NCI-H146 treated with DMSO at 0.1 percent for 48 hours (cell line): Measurements from ENCODE around the gene ADAM23.

Experiments used
- DNase-seq: peaks from one replicate; lab custom pipeline; 2025; ENCODE audit not compliant: unreplicated experiment; lab: John Stamatoyannopoulos, UW

Gene ADAM23

DNA sequence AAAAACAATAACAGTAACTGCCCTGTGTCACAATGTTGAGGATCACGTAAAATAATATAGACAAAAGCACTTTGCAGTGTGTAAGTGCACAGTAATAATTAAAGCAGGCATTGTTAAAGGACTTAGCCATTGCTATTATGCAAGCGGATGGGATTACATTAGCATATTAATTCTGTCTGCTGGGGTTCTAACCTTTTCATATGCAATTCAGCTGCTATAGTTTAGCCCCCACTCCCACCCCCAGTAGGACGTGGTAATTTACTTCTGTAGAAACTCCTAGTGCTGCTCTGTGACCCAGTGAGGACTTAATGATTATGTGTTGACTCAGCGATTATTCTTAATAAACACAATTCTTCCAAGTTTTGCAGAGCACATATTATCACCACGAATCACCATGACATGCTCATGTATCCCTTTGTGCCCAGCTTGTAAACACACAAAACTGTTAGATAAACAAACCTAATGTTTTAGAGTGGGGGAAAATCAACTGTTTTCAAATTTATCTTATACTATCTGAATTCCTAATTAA is 5.1 kb upstream of the ADAM23 start:
- DNase-seq: no peak

DNA sequence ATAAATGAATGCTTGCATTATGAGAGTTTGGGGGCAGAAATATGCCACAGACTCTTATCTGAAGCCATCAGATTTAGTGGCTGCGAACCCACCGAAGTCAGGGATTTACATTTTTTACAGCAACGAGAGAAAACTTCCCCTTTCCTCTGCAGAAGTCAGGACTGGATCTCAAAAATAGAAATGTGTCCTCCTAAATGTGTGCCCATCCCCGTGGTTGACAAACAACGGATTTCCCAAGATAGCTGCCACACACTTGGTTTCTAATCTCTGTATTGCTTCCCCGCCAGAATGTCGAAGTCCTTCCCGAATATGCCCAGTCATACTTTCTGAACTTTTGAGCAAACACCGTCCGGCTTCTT is 879 bp upstream of the ADAM23 start:
- no peak for DNase-seq

DNA sequence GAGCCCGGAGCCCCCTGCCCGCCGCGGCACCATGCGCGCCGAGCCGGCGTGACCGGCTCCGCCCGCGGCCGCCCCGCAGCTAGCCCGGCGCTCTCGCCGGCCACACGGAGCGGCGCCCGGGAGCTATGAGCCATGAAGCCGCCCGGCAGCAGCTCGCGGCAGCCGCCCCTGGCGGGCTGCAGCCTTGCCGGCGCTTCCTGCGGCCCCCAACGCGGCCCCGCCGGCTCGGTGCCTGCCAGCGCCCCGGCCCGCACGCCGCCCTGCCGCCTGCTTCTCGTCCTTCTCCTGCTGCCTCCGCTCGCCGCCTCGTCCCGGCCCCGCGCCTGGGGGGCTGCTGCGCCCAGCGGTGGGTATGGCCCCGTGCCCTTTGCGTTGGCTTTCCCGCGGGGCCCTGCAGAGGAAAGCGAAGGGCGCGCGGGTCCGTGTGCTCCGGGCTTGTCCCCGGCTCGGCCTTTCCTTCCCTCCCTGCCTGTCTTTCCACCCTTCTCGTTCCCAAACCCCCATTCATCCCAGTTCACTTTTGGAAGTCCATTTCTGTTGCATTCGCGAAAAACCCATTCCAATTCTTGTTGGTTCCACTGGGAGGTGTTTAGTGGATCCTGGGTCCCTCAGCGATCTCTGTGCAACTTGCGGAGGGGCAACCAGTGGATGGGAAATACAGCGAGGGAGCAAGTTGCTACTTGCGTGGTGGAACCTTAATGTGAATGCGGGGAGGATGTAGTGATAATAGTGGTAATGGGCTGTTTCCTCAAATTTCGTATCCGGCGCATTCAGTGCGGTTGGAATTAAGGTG is 599 bp downstream of the ADAM23 start:
- DNase-seq: no peak

DNA sequence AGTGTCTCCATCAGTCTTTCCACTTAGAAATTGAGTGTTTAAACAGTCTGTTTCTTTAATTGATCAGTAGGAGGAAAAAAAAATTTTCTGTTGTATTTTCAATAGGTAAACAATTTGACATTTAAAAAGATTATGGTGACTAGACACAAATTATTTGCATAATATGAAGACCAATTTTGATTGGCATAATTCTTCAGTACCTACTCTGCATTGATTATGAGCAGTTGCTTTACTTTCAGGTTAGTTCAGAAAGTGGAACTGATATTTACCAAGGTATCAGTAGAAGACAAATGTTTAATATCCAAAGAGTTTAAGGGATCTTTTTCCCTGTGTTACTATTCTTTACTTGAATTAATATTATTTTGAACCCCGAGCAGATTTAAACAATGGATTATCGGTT is 2.6 kb downstream of the ADAM23 start:
- DNase-seq: no peak

DNA sequence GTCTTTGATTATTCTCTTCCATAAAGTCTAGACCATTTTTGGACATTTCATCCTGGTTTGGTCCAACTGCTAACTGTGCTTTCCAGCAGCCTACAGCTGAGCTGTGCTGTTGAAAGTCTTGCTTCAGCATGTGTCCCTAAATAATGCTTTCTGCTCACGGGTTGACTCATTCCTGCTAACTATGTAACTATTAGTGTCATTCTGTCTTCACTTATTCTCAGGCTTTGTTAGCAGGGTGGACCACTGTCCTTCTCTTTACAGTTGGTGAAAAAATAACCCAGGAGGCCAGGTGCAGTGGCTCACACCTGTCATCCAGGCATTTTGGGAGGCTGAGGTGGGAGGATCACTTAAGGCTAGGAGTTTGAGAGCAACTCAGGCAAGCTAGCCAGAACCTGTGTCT is 8.9 kb downstream of the ADAM23 start:
- no peak for DNase-seq

DNA sequence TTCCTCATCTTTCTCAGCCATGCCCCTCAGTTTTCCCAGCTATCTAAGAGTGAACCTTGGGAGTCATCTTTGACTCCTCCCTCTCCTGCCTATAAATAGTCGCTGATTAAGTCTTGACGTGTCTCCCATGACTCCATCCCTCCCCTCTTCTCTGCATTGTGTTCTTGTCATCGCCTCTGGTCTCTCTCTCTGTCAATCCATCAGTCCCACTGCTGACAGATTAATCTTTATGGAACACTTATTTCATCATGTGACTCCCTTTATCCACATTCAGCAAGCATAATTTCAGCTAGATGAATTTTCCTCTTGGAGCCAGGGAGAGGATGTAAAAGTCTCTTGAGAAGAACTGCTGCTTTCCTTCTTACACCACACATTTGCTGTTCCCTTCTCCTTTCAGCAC is 9.4 kb downstream of the ADAM23 start:
- DNase-seq: no peak

DNA sequence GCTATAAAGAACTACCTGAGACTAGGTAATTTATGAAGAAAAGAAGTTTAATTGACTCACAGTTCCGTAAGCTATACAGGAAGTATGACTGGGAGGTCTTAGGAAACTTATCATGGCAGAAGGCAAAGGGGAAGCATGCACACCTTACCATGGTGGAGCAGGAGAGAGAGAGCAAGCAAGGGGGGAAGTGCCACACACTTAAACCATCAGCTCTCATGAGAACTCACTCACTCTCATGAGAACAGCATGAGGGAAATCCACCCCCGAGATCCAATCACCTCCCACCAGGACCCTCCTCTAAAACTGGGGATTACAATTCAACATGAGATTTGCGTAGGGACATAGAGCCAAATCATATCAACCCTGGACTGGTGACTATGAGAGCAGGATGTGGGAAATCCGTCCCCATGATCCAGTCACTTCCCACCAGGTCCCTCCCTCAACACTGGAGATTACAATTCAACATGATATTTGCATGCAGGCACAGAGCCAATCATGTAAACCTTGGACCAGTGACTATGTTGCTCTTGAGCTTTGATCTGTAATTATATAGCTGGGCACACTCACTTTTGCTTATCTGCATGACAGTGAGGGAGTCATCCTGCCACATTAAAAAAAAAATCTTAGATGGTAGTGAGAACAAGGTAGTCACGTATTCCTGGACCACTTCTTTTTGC is 12.9 kb downstream of the ADAM23 start:
- DNase-seq: no peak

DNA sequence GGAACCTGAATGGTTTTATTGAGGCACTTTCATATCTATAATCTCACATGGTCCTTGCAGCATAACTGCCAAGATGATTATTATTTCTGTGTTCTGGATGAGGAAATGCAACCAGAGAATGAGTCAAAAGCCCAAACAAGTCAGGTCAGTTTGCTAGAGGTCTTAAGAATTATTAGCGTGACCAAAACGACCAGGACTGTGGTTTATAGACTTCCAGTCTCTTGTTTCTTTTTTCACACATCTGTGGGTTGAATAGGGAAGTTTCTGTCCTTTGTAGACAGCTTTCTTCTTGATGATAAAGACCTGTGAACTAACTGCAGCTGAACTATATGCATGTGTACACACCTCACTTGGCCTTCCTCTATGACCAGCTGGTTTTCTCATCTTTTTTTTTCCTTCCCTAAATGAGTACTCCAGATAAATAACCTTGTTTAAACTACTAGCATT is 13.9 kb downstream of the ADAM23 start:
- no peak for DNase-seq

DNA sequence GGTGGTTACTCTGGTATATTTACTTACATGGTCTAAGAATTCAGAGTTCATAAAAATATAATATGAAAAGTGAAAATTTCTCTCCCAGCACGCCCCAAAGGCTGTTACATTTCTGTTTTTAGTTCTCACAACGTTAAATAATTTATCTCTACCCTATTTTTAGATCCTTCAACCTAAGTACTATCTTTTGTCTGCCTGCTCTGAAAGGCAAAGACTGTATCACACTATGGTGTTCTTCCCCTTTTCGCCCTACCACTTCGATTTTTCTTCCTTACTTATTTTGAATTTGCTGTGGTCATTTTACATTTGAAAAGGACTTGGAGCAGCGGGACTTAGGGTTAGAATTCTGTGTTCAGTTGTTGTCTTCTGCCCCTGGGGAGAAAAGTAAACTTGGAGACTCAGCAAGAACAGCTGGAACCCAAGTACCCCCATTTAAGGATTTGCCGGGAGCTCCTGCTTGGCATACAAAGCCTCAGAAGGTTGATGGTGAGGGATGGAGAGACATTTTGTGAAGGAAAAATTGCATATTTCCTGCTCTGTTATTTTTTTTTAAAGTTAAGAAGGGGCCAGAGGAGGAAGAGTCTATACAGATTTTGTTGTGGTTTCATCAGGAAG is 19.0 kb downstream of the ADAM23 start:
- DNase-seq: no peak

DNA sequence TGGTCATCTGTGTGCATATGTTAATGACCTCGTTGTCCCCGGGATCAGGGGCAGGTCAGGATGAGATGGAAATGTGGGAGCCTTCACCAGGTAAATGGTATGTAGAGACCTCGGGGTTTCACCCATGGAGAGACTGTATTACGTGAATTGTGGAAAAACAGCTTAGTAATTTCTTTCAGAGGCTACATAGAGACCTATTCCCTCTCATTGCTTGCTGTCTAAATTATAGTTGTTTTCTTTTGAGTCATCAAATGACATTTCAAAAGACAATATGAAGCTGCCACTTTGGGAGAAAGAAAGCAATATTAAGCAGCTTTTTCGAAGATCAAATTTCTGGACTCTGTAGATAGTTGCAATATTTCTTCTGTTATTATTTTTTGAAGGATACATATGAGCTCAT is 20.4 kb downstream of the ADAM23 start:
- no peak for DNase-seq

DNA sequence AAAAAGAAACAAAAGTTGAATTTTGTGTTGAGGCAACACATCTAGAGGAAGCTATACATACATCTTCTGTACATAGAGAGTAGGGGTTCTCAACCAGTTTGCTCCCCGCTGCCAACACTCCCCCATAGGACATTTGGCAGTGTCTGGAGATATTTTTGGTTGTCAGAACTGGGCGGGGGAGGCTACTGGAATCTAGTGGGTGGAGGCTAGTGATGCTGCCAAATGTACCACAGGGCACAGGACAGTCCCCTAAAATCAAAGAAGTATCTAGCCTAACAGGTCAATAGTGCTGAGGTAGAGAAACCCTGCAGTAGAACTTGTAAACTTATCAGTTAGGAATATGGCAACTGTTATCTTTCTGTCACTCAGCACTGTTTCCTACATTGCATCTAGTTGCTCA is 21.3 kb downstream of the ADAM23 start:
- DNase-seq: no peak

DNA sequence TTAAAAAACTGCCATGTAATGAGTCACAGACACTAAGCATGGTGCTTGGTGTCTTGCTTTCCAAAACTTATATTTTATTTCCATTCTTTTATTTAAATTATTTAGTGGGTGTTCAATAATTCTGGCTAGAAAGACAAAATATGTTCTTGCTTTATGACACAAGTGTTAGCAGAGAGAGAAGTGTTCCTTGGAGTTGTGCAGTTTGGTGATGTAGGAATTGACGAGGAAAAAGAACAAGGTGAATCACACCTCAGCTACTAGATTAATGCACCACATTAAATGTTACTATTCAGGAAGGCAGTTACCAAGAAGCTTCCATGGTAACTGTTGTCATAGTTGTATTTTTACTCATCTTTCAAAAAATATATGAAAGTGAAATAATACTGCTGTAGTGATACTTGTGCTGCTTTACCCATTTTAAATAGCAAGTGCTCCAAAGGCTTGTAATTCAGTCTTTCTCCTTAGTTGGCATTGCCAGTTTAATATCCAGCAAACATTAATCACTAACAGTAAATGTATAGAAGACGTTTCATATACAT is 28.3 kb downstream of the ADAM23 start:
- no peak for DNase-seq

DNA sequence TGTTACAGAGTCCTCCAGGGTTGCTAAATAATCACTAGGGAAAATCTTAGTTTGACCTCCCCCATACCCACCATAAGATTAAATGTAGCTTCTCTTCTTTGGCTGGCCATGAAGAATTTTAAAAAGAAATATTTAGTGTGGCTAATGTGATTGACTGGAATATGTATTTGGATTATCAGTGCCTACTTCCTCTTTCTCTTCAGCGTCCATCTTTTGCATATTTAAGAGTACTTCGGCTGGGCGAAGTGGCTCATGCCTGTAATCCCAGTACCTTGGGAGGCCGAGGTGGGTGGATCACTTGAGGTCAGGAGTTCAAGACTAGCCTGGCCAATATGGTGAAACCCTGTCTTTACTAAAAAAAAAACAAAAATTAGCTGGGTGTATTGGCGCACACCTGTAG is 28.8 kb downstream of the ADAM23 start:
- no peak for DNase-seq

DNA sequence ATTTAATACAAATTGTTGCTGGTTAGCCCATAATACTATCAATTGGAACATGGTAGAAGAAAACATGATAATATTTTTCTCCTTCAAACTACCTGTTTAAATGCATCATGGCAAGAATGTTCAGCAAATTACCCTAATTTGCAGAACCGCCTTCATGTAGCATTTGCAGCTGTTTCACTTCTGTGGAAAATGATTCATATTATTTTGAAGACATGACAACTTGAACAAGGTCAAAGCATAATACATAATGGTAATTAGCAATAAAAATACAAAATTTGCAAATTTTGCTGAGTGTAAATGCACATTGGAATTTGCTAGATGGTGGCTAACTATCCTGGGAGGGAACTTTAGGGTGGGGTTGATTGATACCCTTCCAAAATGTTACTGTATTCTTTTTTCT is 30.8 kb downstream of the ADAM23 start:
- DNase-seq: no peak

DNA sequence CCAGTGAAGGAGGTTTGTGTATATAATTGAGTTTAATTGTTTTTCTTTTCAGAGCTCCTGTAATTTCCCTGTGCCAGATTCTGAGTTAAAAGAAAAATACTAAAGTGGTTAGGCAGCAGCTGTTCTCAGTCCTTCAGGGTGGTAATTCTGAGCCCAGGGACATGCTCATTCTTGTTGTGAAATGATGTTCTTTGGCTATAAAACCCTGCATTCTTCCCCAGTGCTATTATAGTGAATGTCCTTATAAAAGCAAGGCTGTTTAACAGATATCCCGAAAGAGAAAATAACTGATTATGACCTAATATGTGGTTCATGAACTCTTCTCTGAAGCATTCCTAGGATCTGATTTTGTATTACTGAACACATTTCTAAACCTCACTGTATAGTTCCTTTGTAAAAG is 34.0 kb downstream of the ADAM23 start:
- DNase-seq: no peak

DNA sequence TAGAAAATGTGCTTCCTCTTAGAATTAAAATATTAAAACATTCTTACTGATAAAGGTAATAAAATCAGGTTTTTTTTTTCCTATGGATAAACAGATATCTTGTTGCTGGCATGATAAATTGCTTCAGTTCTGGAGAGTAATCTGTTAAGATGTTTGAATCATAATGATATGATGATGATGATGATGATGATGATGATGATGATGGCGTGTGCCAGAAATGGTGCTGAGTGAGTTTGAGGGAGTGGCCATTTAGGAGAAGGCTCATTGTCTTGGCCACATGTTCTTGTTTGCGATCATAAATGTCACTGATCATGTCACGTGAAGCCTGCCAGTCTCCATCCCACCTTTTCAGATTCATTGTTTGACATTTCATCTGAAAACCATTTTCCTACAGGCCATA is 35.0 kb downstream of the ADAM23 start:
- no peak for DNase-seq

DNA sequence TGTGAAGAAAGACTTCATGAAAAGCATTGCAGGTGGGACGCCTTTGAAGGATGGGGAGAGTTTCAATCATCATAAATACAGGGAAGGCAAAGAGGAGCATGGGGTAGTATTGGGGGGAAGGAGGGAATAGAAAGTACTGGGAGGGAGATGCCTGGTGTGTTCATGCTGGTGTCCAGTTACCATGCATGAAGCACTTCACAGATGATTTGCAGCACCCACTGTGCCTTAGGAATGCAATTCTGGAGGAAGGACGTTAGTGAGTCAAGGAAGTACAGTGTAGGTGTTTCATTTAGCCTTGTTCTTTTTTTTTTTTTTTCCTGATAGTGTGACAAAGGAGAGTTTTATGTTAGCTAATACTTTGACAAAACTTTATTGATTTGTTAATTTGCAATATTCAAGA is 36.8 kb downstream of the ADAM23 start:
- no peak for DNase-seq

DNA sequence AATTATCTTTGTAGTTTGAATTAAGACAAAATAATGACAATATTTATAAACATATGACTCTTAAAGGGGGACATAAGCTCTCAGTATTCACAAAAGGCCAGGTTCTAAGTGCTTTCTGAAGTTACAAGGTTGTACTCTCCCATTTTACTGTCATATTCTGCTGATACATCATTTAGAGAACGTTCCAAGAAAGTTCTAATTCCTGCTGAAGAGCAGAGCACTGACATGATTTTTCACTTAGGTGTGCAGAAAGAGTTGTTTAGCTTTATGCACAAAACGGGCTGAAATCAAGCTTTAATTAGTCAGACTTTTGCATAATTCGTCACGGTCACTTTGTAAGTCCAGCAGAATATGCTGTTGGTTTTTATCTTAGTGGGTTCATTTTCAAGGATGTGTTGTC is 37.3 kb downstream of the ADAM23 start:
- no peak for DNase-seq

DNA sequence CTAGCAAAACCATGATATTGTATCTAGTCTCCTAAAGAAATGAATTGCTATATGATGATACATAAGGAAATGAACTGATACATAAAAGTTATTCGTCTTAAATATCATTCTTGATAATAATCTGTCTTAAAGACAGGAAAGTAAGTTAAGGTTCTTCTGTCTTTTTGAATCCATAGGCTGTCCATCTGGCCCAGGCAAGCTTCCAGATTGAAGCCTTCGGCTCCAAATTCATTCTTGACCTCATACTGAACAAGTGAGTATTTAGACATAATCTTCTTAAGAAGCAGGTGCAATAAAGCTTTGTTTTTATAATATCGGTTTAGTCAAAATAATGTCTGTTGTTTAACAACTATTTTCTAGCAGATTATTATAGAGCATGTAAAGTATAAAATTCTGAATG is 37.7 kb downstream of the ADAM23 start:
- DNase-seq: no peak

DNA sequence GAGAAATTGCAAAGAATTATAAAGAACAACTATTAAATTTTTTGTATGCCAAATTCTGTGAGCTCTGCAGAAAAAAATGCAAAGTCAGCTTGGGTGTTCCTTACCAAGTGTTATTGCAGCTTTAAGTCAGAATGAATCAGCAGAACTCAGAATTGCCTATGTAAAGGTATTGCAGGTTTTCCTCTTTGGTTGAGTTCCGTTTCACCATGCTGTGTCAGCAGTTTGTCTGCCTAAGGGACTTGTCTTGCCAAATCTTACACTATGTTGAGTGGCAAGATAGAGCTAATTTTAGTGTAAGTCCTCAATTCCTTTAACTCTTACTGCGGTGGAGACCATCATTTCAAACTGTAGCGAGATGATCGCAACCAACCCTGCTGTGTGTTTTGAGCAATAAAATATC is 38.8 kb downstream of the ADAM23 start:
- DNase-seq: no peak

DNA sequence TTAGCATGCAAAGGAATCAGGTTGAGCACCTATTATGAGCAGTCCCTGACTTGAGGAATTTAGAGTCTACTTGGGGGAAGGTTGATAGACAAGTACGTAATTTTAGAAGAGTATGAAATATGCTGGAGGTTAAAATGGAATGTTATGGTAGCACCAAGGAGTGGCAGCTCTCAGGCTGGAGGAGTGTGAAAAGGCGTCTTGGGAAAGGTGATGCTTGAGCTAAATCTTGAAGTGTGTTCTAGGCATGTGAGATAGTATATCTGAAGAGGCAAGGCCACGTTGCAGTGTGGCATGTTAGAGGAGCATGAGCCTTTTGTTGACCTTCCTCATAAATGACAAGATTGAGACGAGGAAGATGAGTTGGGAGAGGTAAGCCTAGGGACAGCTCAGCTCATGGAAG is 39.3 kb downstream of the ADAM23 start:
- no peak for DNase-seq

DNA sequence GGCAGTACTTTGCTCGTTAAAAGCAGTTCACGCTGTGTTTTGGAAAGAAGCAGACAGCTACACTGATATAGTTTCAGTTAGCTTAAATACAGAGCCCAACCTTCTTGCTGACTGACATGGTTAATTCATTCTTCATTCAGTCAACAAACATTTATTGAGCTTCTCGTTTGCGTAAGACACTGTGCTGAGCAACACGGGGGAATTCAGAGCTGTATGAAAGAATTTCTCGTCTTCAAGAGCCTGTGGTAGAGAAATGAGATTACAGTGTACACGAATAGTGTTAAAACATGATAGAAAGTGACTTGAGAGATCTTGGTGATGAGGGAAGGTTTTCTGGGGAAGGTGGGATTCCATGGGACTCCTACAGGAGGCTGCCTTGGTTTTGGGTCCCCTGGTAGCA is 44.7 kb downstream of the ADAM23 start:
- no peak for DNase-seq
